DND-41 (cell line): ENCODE data around the gene CDC42BPG.

Experiments used
- ATAC-seq: fragments of 200-7000 bp; cut with Tn5 transposase; 3 replicates; pipeline ENCODE4 v1.9.1; 2021; ENCODE audit warnings: low read depth; ENCODE audit not compliant: insufficient read depth
- DNase-seq: peaks from one replicate; pipeline ENCODE4 v3.0.0-alpha.2; 2020
- H2AFZ ChIP-seq: 2 replicates; pipeline ENCODE4 v1.6.0; 2012; ENCODE audit warnings: low read depth, low read length
- H3K27ac ChIP-seq: 2 replicates; pipeline ENCODE4 v1.5.1; 2012; ENCODE audit warnings: low read length, inconsistent platforms
- H3K27me3 ChIP-seq: fragments of 200-600 bp; sonication (generic); 2 replicates; pipeline ENCODE4 v1.6.0; 2012; ENCODE audit warnings: low read length, mild to moderate bottlenecking, inconsistent platforms; ENCODE audit not compliant: insufficient read depth, poor library complexity
- H3K36me3 ChIP-seq: 2 replicates; pipeline ENCODE4 v1.5.1; 2012; ENCODE audit warnings: low read length, inconsistent platforms; ENCODE audit not compliant: insufficient read depth
- H3K4me1 ChIP-seq: 2 replicates; pipeline ENCODE4 v1.5.1; 2012; ENCODE audit warnings: mild to moderate bottlenecking, low read length; ENCODE audit not compliant: insufficient read depth
- H3K4me2 ChIP-seq: 2 replicates; pipeline ENCODE4 v1.6.0; 2012; ENCODE audit warnings: mild to moderate bottlenecking, moderate library complexity, low read length, inconsistent platforms; ENCODE audit not compliant: insufficient read depth
- H3K4me3 ChIP-seq, 2 experiments: fragments of 200-600 bp in 1 of 2; shearing (Covaris generic) in 1 of 2; 2 replicates each; pipeline ENCODE4 v1.5.1; 2012 to 2016; ENCODE audit warnings: inconsistent platforms in 2 of 2, low read length in 2 of 2, mild to moderate bottlenecking in 2 of 2, low read depth in 1 of 2, moderate library complexity in 1 of 2
- H3K79me2 ChIP-seq: 2 replicates; pipeline ENCODE4 v1.6.0; 2012; ENCODE audit warnings: low read length, inconsistent platforms; ENCODE audit not compliant: insufficient read depth
- H3K9ac ChIP-seq: 2 replicates; pipeline ENCODE4 v1.6.0; 2012; ENCODE audit warnings: low read depth, mild to moderate bottlenecking, inconsistent platforms, low read length, moderate library complexity
- H3K9me3 ChIP-seq: 2 replicates; pipeline ENCODE4 v1.5.1; 2012; ENCODE audit warnings: low read length, moderate library complexity, mild to moderate bottlenecking, inconsistent platforms; ENCODE audit not compliant: insufficient read depth, severe bottlenecking
- H4K20me1 ChIP-seq: 2 replicates; pipeline ENCODE4 v1.6.0; 2012; ENCODE audit warnings: low read length; ENCODE audit not compliant: insufficient read depth
- EZH2 ChIP-seq: IDR thresholded peaks from 3 replicates; pipeline ENCODE4 v1.6.1; 2012; ENCODE audit warnings: borderline replicate concordance, low read depth, mild to moderate bottlenecking, moderate library complexity, low read length, inconsistent platforms; ENCODE audit not compliant: severe bottlenecking
- TF ChIP-seq, protein P1 (sequence below): IDR thresholded peaks from 2 replicates; pipeline ENCODE4 v1.5.1; 2012; ENCODE audit warnings: borderline replicate concordance, low read length, moderate library complexity, mild to moderate bottlenecking; ENCODE audit not compliant: poor library complexity, severe bottlenecking; ENCODE audit errors: extremely low read depth

CDC42BPG gene, protein sequence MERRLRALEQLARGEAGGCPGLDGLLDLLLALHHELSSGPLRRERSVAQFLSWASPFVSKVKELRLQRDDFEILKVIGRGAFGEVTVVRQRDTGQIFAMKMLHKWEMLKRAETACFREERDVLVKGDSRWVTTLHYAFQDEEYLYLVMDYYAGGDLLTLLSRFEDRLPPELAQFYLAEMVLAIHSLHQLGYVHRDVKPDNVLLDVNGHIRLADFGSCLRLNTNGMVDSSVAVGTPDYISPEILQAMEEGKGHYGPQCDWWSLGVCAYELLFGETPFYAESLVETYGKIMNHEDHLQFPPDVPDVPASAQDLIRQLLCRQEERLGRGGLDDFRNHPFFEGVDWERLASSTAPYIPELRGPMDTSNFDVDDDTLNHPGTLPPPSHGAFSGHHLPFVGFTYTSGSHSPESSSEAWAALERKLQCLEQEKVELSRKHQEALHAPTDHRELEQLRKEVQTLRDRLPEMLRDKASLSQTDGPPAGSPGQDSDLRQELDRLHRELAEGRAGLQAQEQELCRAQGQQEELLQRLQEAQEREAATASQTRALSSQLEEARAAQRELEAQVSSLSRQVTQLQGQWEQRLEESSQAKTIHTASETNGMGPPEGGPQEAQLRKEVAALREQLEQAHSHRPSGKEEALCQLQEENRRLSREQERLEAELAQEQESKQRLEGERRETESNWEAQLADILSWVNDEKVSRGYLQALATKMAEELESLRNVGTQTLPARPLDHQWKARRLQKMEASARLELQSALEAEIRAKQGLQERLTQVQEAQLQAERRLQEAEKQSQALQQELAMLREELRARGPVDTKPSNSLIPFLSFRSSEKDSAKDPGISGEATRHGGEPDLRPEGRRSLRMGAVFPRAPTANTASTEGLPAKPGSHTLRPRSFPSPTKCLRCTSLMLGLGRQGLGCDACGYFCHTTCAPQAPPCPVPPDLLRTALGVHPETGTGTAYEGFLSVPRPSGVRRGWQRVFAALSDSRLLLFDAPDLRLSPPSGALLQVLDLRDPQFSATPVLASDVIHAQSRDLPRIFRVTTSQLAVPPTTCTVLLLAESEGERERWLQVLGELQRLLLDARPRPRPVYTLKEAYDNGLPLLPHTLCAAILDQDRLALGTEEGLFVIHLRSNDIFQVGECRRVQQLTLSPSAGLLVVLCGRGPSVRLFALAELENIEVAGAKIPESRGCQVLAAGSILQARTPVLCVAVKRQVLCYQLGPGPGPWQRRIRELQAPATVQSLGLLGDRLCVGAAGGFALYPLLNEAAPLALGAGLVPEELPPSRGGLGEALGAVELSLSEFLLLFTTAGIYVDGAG (N-terminal part only)

GRCh38 chr11:64844330-64845128, at the start of gene CDC42BPG:
Gene CDC42BPG, minus strand, starts transcription at chr11:64844653. Its CDS starts 84 bp downstream, at chr11:64844569.
- no peaks in the 10 kb centered on the region for H3K36me3 ChIP-seq
- peak within 1 kb of the TSS; percentile 51 for H3K4me2 ChIP-seq
- DNase-seq (peak; percentile 68), ATAC-seq (peak; percentile 77)
- peaks cover 12% of the 10 kb centered on the region for H3K27me3 ChIP-seq
- H3K27ac ChIP-seq = no peak within 1 kb of the TSS
- no peak within 1 kb of the TSS; the same call in 1 of the 2 replicates for H2AFZ ChIP-seq
- peaks cover 17% of the 10 kb centered on the region for H3K4me1 ChIP-seq
- no peaks in the 10 kb centered on the region for H3K79me2 ChIP-seq
- no peak within 1 kb of the TSS; the same call in 1 of the 2 replicates for H3K9ac ChIP-seq
- peak within 1 kb of the TSS in 1 of 2 experiments; percentile 38; a peak in 1 of 4 replicates for H3K4me3 ChIP-seq
- TF ChIP-seq EZH2 = no peak
- TF ChIP-seq, protein P1, sequence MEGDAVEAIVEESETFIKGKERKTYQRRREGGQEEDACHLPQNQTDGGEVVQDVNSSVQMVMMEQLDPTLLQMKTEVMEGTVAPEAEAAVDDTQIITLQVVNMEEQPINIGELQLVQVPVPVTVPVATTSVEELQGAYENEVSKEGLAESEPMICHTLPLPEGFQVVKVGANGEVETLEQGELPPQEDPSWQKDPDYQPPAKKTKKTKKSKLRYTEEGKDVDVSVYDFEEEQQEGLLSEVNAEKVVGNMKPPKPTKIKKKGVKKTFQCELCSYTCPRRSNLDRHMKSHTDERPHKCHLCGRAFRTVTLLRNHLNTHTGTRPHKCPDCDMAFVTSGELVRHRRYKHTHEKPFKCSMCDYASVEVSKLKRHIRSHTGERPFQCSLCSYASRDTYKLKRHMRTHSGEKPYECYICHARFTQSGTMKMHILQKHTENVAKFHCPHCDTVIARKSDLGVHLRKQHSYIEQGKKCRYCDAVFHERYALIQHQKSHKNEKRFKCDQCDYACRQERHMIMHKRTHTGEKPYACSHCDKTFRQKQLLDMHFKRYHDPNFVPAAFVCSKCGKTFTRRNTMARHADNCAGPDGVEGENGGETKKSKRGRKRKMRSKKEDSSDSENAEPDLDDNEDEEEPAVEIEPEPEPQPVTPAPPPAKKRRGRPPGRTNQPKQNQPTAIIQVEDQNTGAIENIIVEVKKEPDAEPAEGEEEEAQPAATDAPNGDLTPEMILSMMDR = peak; percentile 60
- H4K20me1 ChIP-seq = 0 out of 2 replicates have a peak, but pooled peaks cover 3% of the 10 kb centered on the region
- H3K9me3 ChIP-seq = no peaks in the 10 kb centered on the region

GRCh38 chr11:64893194-64894069, 49.0 kb upstream of the CDC42BPG start:
- Histone ChIP-seq H3K79me2 (no peaks in the 10 kb centered on the region), H3K9ac (no peak overlapping the region), H3K9me3 (no peaks in the 10 kb centered on the region), H2AFZ (no peak overlapping the region), H3K4me2 (no peak overlapping the region; the same call in 1 of the 2 replicates), H3K27me3 (no peaks in the 10 kb centered on the region), H3K4me3 (no peak overlapping the region), H3K36me3 (peaks cover 26% of the 10 kb centered on the region), H3K4me1 (peaks cover under 1% of the 10 kb centered on the region; the same call in 1 of the 2 replicates), H4K20me1 (no peaks in the 10 kb centered on the region), H3K27ac (no peak overlapping the region)
- ATAC-seq (no peak), DNase-seq (no peak)
- TF ChIP-seq, protein P1 = no peak
- TF ChIP-seq EZH2 = no peak

GRCh38 chr11:64892838-64893193, 48.4 kb upstream of the CDC42BPG start:
- no peak overlapping the region for H2AFZ ChIP-seq
- H3K79me2 ChIP-seq = no peaks in the 10 kb centered on the region
- ATAC-seq (no peak), DNase-seq (no peak)
- peaks cover 6% of the 10 kb centered on the region for H3K4me1 ChIP-seq
- no peak overlapping the region for H3K27ac ChIP-seq
- H3K27me3 ChIP-seq = no peaks in the 10 kb centered on the region
- H3K9me3 ChIP-seq = no peaks in the 10 kb centered on the region
- TF ChIP-seq, protein P1 = no peak
- no peak for TF ChIP-seq EZH2
- H3K9ac ChIP-seq = no peak overlapping the region
- H3K4me2 ChIP-seq = no peak overlapping the region
- H4K20me1 ChIP-seq = no peaks in the 10 kb centered on the region
- no peak overlapping the region for H3K4me3 ChIP-seq
- peaks cover 21% of the 10 kb centered on the region for H3K36me3 ChIP-seq
